DMS153 (cell line): ENCODE data around the gene GLI1.
A peak's percentile ranks its signal among the peaks of the same experiment; 100 is the strongest.

Source experiments
- DNase-seq: peaks from one replicate; lab custom pipeline; 2025; lab: John Stamatoyannopoulos, UW

Gene GLI1

DNA sequence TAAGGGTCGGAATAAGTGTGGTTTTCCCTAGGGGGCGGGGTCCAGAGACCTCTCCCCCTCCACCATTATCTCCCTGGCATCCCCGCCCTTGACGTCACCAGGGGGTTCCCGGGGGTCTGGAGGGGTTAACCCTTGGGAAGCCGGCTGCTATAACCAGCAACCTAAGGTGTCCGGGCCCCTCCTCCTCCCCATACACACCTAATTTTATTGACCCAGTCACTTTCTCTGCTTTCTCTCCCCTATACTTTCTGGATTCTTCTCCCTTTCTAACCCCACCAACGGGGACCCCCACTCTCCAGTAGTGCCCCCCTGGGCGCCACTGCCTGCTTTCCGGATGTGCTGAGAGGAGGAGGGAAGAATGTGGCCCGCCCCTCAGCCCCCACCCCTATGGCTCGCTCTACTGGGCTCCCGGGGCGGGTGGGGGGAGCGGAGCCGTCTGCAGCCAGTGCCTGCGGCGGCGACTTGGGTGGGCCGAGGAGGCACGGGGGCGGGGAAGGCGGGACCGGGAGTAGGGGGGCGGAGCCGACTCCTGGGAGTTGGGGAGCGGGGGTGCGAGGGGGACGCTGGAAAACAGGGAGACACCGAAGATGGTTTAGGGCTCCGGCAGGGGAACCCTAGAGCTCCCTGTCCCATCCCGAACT, 1.8 kb downstream of the GLI1 start:
- no peak for DNase-seq

DNA sequence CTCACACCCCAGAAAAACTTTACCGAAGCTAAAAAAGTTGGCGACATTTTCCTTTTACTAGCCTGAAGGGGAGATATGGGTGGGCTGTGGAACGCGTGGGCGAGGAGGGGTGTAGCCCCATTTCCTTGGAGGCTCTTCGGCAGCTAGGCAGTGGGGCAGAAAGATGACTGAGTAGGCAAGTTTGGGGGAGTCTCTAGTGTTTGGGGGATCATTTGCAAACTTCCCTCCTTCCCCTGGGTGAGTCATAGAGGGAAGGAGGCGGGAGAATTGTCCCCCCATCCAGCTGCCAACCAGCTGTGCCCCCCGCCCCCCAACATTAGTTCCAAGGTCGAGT, 2.3 kb downstream of the GLI1 start:
- no peak for DNase-seq

DNA sequence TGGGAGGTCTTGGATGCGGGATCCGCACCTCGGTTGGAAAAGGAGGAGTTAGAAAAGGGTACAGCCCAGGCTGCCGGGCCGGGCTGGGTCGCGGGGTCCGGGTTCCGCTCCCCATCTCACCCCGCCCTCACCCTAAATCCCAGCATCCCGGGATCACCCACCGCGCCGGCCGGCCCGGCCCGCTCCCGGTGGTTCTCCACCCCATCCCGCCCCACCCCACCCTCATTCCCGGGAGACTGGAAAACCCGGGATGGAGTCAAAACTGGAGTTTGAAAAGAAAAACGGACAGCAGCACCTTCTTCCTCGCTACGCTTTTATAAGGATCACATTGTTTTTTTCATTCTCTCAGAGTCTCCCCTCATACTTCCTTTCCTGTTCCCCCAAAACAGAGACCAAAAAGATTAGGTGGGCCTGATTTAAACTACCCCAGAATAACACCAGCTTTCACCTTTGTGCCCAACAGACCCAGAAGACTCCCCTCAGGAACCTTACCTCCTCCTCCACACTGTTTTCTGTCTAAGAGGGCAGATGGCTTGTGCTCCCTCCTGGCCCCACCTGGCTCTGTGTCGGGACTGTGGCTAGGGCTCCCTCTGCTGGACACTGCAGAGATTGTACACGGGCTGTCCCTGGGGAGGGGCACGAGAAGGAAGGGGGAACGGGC, 2.8 kb downstream of the GLI1 start:
- peak; percentile 90 for DNase-seq

DNA sequence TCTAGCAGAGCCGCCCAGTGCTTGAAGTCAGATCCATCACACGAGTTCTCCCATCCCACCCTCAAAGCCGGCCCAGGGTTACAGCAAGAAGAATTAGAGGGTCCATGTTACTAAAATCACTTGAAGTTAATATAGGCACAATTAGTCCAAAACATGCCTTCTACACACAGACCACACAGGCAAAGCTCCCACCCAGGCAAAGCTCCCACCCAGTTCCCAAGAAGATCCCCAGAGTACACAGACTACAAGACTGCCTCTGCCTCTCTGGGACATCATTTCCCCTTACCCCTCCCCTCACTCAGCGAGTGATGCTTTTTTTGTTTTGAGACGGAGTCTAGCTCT, 3.3 kb downstream of the GLI1 start:
- no peak for DNase-seq

DNA sequence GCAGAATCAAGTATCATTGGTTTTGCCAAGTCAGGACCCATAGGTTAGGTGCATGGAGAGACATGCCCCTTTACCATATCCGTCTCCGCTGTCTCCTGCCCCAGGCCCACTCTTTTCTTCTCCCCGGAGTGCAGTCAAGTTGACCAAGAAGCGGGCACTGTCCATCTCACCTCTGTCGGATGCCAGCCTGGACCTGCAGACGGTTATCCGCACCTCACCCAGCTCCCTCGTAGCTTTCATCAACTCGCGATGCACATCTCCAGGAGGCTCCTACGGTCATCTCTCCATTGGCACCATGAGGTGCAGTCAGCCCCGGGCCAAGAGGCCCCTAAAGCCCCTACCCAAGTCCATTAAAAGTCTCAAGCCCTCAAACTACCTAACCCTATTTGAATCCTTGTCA, 5.0 kb downstream of the GLI1 start:
- no peak for DNase-seq

DNA sequence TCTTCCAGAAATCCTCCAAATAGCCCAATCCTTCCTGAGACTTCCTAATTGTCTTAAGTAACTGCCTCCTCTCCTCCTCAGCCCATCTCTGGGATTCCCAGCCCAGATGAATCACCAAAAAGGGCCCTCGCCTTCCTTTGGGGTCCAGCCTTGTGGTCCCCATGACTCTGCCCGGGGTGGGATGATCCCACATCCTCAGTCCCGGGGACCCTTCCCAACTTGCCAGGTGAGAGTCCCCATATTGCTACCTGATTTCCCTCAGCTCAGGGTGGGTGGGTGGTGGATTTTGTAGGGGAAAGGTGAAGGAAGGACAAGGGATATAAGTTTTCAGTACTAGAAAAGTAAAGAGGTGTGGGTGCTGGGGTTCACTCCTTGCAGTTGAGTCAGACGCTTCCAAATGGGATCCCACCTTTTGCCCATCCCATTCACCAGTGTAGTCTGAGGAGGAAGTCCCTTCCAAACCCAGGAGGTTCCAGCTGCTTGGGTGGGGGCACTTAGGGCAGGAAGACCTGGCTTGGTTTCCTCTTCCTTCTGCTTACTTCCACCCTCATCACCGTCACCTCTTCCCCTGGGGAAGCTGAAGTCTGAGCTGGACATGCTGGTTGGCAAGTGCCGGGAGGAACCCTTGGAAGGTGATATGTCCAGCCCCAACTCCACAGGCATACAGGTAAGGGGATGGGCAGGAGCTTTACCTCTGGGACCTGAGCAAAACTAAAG, 5.6 kb downstream of the GLI1 start:
- DNase-seq, result no peak

DNA sequence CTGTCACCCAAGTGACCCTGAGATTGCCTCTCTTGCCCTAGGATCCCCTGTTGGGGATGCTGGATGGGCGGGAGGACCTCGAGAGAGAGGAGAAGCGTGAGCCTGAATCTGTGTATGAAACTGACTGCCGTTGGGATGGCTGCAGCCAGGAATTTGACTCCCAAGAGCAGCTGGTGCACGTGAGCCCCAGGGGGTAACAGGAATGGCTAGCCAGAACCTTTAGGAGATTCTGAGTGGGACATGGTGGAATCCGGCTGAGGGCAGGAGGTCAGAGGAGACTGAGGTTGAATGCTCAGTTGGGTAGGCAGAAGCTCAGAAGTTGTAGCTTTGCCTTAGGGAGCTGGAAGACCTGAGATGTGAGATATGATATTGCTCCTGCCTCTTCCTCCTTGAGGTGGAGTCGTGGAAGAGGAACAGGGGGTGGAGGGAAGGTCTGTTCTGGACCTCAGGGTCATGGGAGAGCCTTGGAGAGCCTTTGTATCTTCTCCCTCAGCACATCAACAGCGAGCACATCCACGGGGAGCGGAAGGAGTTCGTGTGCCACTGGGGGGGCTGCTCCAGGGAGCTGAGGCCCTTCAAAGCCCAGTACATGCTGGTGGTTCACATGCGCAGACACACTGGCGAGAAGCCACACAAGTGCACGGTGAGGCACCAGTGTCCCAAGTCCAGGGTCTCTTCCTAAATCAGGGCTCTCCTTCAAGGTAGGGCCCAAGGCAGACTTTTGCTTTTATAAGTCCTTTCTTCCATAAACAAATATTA, 6.3 kb downstream of the GLI1 start:
- no peak for DNase-seq

DNA sequence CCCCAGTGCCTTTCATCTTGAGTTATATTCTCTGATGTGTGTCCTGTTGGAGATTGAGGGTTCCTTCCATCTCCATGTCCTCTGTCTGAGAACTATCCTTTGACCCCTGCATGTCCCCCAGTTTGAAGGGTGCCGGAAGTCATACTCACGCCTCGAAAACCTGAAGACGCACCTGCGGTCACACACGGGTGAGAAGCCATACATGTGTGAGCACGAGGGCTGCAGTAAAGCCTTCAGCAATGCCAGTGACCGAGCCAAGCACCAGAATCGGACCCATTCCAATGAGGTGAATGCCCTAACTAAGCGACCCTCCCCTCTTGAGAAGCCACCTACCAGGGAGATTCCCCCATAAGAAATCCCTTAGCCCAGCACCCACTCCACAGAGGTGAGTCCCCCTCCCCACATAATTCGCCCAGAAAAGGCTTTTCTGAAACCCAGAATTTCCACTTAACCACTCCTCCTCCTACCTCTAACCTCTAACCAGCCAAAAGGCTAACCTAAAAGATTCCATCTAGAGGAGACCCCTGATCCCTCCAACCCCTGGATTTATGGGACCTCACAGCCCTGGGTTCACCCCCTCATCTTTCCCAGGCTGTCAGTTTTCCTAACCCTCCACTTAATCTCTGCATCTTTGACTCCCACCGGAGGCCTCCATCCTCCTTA, 7.8 kb downstream of the GLI1 start:
- no peak for DNase-seq

DNA sequence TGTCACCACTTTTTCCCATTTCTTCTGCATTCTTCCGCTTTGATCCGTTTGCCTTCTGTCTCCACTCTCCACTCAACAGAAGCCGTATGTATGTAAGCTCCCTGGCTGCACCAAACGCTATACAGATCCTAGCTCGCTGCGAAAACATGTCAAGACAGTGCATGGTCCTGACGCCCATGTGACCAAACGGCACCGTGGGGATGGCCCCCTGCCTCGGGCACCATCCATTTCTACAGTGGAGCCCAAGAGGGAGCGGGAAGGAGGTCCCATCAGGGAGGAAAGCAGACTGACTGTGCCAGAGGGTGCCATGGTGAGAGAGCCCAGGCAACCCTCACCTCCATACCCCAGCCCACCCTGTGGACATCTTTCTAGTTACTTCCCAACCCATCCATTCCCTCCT, 8.3 kb downstream of the GLI1 start:
- DNase-seq, result no peak

DNA sequence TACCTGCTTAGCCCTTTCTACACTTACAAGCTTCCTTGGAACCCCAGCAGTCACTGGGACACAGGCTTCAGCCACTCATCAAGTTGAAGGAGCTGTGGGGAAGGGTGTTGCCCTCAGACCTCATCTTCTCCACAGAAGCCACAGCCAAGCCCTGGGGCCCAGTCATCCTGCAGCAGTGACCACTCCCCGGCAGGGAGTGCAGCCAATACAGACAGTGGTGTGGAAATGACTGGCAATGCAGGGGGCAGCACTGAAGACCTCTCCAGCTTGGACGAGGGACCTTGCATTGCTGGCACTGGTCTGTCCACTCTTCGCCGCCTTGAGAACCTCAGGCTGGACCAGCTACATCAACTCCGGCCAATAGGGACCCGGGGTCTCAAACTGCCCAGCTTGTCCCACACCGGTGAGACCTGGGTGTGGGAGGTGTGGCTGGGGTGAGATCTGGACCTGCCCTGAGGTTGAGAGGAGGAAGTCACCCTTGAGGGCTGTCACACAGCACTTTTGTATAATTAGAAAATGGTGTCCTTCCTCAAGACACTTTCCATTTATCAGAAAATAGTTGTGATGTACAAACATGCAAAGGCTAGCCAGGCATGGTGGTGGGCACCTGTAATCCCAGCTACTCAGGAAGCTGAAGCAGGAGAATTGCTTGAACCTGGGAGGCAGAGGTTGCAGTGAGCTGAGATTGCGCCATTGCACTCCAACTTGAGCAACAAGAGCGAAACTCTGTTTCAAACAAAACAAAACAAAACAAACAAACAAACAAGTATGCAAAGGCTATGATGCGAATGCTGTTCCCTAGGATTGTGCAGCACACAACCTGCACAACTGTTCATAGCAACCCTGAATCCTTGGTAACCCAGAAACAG, 9.9 kb downstream of the GLI1 start:
- no peak for DNase-seq

DNA sequence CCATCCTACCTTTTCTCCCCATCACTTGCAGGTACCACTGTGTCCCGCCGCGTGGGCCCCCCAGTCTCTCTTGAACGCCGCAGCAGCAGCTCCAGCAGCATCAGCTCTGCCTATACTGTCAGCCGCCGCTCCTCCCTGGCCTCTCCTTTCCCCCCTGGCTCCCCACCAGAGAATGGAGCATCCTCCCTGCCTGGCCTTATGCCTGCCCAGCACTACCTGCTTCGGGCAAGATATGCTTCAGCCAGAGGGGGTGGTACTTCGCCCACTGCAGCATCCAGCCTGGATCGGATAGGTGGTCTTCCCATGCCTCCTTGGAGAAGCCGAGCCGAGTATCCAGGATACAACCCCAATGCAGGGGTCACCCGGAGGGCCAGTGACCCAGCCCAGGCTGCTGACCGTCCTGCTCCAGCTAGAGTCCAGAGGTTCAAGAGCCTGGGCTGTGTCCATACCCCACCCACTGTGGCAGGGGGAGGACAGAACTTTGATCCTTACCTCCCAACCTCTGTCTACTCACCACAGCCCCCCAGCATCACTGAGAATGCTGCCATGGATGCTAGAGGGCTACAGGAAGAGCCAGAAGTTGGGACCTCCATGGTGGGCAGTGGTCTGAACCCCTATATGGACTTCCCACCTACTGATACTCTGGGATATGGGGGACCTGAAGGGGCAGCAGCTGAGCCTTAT, 10.8 kb downstream of the GLI1 start:
- no peak for DNase-seq

DNA sequence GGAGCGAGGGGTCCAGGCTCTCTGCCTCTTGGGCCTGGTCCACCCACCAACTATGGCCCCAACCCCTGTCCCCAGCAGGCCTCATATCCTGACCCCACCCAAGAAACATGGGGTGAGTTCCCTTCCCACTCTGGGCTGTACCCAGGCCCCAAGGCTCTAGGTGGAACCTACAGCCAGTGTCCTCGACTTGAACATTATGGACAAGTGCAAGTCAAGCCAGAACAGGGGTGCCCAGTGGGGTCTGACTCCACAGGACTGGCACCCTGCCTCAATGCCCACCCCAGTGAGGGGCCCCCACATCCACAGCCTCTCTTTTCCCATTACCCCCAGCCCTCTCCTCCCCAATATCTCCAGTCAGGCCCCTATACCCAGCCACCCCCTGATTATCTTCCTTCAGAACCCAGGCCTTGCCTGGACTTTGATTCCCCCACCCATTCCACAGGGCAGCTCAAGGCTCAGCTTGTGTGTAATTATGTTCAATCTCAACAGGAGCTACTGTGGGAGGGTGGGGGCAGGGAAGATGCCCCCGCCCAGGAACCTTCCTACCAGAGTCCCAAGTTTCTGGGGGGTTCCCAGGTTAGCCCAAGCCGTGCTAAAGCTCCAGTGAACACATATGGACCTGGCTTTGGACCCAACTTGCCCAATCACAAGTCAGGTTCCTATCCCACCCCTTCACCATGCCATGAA, 11.5 kb downstream of the GLI1 start:
- DNase-seq, result no peak

DNA sequence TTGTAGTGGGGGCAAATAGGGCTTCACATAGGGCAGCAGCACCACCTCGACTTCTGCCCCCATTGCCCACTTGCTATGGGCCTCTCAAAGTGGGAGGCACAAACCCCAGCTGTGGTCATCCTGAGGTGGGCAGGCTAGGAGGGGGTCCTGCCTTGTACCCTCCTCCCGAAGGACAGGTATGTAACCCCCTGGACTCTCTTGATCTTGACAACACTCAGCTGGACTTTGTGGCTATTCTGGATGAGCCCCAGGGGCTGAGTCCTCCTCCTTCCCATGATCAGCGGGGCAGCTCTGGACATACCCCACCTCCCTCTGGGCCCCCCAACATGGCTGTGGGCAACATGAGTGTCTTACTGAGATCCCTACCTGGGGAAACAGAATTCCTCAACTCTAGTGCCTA, 12.1 kb downstream of the GLI1 start:
- DNase-seq, result no peak

DNA sequence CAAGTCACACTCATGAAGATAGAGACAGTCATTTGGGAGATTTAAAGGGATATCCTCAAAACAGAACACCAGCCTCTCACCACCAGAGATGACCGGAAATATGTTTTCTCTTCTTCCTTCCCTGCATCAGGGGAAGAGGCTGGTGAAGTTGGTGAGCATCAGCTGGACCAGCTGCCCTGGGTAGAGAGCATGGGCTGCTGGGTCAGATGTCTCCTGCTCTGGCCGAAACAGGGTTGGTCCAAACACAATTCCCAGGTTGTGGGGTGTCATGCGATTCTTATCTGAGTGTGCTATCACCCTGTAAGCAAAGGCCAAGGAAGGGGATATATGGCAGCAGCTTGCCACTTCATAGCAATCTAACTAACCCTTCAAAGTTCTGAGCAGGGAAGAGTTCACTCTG, 12.8 kb downstream of the GLI1 start:
- DNase-seq, result no peak

DNA sequence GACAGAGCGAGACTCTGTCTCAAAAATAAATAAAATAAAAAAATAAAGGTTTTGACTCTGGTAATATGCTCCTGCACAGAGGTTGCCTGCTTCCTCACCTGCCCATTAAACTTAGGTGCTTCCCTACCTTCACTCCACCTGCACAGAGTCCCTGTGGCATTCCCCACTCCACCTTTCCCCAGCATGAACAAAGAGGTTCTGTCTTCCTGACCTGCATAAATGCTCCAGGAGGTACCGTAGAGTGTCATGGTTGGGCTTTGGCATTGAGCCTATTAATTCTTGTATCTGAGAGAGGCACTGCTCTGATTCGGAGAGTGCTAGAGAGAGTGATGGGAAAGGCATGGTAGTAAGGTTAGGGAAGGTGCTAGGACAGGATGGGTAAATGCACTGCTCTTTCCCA, 13.8 kb downstream of the GLI1 start:
- no peak for DNase-seq

DNA sequence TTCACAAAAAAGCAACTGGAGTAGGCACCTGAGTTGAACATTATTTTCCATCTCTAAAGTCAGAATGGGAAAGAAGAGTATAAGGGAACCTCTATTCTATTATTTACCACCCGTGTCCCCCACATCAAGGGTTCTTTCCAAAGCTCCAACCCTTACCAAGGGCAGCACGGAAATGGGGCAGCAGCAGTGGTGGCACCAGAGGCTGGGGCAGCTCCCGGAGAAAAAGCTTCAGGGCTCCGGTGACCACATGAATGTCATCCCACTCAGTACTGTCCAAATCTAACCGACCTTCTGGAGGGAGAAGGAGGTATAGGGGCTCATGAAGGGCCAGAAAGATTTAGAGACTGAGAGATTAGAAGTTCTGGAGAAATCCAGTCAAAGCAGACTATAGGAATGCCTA, 14.3 kb downstream of the GLI1 start:
- DNase-seq, result no peak

DNA sequence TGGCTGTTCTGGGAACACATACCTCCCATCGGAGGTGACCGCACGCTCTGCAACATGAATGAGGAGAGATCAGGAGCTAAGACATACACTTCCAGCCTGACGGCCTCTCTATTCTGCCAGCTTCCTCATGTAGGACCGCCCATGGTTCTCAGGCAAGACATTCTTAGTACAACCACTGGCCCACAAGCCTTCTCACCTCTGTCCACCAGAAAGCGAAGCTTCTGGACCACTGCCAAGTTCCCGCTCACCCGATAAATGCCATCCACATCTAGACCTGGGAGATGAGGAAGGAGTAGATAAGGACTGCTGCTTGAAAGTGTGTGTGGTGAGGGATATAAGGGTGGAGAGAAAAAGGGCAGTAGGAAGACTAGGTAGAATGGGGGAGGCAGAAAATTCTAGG, 14.8 kb downstream of the GLI1 start:
- no peak for DNase-seq

DNA sequence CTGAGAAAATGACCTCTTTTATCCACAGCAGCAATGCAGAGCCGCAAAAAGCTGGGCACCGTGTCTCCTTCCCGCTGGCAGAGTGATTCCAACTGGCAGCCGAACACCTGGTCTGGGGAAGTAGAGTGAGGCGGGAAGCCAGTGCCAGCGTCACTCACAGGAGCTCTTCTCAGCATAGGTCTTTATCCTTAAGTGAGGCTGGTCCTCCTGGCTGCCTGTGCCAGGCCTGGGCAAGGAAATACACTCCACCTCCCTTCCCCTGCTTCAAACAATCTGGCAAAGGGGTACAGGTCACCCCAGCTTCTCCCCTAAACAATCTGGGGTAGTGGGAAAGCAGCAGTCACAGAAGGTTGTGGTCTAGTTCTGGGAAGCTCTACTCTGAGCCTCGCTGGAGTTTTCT, 15.3 kb downstream of the GLI1 start:
- no peak for DNase-seq

DNA sequence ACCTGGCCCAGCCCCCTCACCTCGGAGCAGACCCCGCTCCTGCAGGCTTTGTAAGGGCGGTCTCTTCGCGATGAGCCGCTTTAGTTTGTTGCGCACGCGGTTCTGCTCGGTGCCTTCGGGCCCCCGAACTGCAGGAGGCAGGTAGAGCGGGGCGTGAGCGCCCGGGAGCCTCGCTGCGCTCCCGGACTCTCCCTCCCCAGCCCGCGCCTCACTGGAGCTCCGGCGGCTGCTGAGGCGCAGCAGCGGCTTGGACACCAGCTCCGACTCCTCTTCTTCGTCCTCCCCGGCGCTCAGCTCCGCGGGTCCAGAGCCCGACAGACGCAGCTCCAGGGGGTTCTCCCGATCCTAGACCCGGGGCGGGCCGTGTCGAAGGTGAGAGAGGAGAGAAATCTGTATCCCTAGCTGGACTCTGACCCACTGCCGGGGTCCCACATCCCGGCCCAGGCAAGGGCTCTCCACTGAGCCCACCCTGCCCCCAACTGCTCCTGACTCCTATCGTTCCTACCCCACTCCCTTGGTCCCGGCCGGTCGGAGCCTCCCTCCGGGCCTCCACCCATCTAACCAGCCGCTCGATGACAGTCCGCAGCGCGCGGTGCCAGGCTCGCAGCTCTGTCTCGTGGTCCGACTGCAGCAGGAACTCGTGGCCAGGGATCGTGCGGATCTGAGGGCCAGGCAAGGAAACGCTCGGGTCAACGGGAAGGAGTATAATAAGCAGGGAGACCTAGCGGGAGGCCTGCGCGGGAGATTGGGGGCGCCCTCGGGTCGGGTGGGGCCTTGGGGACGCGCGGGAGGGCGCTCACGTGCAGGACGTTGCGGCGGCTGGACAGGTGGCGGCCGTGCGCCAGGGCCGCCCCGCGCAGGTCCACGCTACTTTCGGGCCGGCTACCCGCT, 15.9 kb downstream of the GLI1 start:
- DNase-seq, result no peak
